Measurements from ENCODE around the gene USE1.

DNA sequence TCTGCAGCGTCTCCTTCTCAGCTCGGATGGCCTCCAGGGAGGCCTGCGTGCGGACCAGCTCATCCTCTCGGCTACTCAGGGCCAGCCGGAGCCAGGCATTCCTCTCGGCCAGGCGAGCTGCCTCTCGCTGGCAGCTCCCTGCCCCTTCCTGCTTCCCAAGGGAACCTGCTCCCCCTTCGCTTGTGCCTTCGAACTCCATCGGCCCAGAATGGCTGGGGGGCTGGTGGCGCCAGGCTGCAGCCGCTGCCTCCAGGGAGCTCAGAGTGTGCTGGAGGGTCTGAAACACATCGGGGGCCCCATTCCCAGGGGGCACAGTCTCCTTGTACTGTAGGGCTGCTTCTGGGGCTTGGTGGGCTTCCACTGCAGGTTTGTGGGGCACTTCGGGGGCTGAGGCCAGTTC is 47.4 kb downstream of the USE1 start:
- TF ChIP-seq, protein P1, sequence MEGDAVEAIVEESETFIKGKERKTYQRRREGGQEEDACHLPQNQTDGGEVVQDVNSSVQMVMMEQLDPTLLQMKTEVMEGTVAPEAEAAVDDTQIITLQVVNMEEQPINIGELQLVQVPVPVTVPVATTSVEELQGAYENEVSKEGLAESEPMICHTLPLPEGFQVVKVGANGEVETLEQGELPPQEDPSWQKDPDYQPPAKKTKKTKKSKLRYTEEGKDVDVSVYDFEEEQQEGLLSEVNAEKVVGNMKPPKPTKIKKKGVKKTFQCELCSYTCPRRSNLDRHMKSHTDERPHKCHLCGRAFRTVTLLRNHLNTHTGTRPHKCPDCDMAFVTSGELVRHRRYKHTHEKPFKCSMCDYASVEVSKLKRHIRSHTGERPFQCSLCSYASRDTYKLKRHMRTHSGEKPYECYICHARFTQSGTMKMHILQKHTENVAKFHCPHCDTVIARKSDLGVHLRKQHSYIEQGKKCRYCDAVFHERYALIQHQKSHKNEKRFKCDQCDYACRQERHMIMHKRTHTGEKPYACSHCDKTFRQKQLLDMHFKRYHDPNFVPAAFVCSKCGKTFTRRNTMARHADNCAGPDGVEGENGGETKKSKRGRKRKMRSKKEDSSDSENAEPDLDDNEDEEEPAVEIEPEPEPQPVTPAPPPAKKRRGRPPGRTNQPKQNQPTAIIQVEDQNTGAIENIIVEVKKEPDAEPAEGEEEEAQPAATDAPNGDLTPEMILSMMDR (IDR thresholded peaks at IDR 0.05): no peak
- TF ChIP-seq EP300 (IDR thresholded peaks at IDR 0.05) (no peak), POLR2A (IDR thresholded peaks at IDR 0.05) (no peak)
